HepG2 (cell line): ENCODE results near the gene TMEM176A. TPM values are rescaled to one million over a fixed set of nuclear protein-coding genes. Genes with fewer than 3 reads are reported as not detected.

ENCODE experiments used
- ATAC-seq: fragments of 200-7000 bp; cut with Tn5 transposase; 3 replicates; pipeline ENCODE4 v1.9.1; 2020; ENCODE audit warnings: mild to moderate bottlenecking, moderate library complexity
- BruUV-seq: library from RNA; stranded (reverse); fragments of 400-500 nt; replicated peaks from 2 replicates; lab custom pipeline; 2021; lab: Mats Ljungman, UMichigan
- CTCF ChIA-PET: fragments of 300-600 bp; formaldehyde crosslinking; extraction: SDS; loops from one replicate; lab custom pipeline; 2021; ENCODE audit warnings: low total read pairs, inconsistent platforms, low intra/inter-chr PET ratio; lab: Yijun Ruan, JAX
- POLR2A ChIA-PET: fragments of 350-600 bp; sonication (Branson Sonifier 250); formaldehyde crosslinking; loops from one replicate; lab custom pipeline; 2020; ENCODE audit warnings: antibody characterized with exemption, inconsistent platforms; lab: Yijun Ruan, JAX
- DNase-seq: peaks from one replicate; pipeline ENCODE4 v3.0.0-alpha.2; 2015; ENCODE audit warnings: low spot score
- FAIRE-seq: peaks from 3 replicates; lab custom pipeline; 2011; peaks lifted over from hg19 to GRCh38; lab: Jason Lieb, UNC
- H2AFZ ChIP-seq: one replicate; pipeline ENCODE4 v1.6.1; 2011; ENCODE audit warnings: low read length, inconsistent platforms
- H3K27ac ChIP-seq: fragments of 300-600 bp; 3 replicates; pipeline ENCODE4 v1.8.0; 2011; ENCODE audit warnings: mixed run types, mild to moderate bottlenecking, mixed read lengths, low read length, inconsistent platforms; ENCODE audit not compliant: insufficient read depth; ENCODE audit errors: extremely low read length
- H3K27me3 ChIP-seq, 2 experiments: fragments of 200-600 bp in 1 of 2; 2 replicates in 1 of 2; 3 replicates in 1 of 2; pipeline versions ENCODE4 v1.6.0 to v1.8.0; 2011; ENCODE audit warnings: low read length in 2 of 2, mild to moderate bottlenecking in 2 of 2, moderate library complexity in 2 of 2, inconsistent platforms in 1 of 2; ENCODE audit not compliant: insufficient read depth in 2 of 2, control insufficient read depth in 1 of 2
- H3K36me3 ChIP-seq, 2 experiments: fragments of 200-600 bp in 1 of 2; replicated peaks in 1 of 2; 2 replicates in 1 of 2; 3 replicates in 1 of 2; pipeline versions ENCODE4 v1.5.1 to v1.8.0; 2011; ENCODE audit warnings: low read length in 2 of 2, inconsistent platforms in 1 of 2; ENCODE audit not compliant: insufficient read depth in 2 of 2, control insufficient read depth in 1 of 2
- H3K4me1 ChIP-seq: 2 replicates; pipeline ENCODE4 v1.5.1; 2012; ENCODE audit warnings: low read length, inconsistent platforms; ENCODE audit not compliant: insufficient read depth
- H3K4me2 ChIP-seq: 2 replicates; pipeline ENCODE4 v1.6.0; 2011; ENCODE audit warnings: low read depth, low read length, inconsistent platforms
- H3K4me3 ChIP-seq, 3 experiments: fragments of 200-600 bp in 1 of 3; sonication (generic), shearing (Covaris generic) in 1 of 3; replicated peaks in 1 of 3; 2 replicates each; pipeline ENCODE4 v1.5.1; 2011 to 2016; ENCODE audit warnings: low read length in 3 of 3, inconsistent platforms in 2 of 3, low read depth in 2 of 3, mild to moderate bottlenecking in 2 of 3, control low read depth in 1 of 3, mixed read lengths in 1 of 3; ENCODE audit not compliant: insufficient read depth in 1 of 3
- H3K79me2 ChIP-seq: one replicate; pipeline ENCODE4 v1.6.1; 2011; ENCODE audit warnings: low read length, inconsistent platforms; ENCODE audit not compliant: insufficient read depth
- H3K9ac ChIP-seq: 2 replicates; pipeline ENCODE4 v1.6.0; 2011; ENCODE audit warnings: mild to moderate bottlenecking, low read depth, low read length, inconsistent platforms; ENCODE audit not compliant: insufficient read depth
- H3K9me3 ChIP-seq: 2 replicates; pipeline ENCODE4 v1.5.1; 2012; ENCODE audit warnings: mild to moderate bottlenecking, low read length
- H4K20me1 ChIP-seq: 2 replicates; pipeline ENCODE4 v1.6.0; 2011; ENCODE audit warnings: inconsistent platforms, mild to moderate bottlenecking, low read length, moderate library complexity; ENCODE audit not compliant: insufficient read depth
- ARID5B ChIP-seq: IDR thresholded peaks from 2 replicates; pipeline ENCODE4 v1.4.0; 2020; ENCODE audit warnings: mild to moderate bottlenecking, missing genetic modification reagents
- GLMP ChIP-seq: sonication (generic); formaldehyde crosslinking; IDR thresholded peaks from 2 replicates; pipeline ENCODE4 v1.9.0; 2021; ENCODE audit warnings: missing genetic modification reagents, mild to moderate bottlenecking, borderline replicate concordance
- GTF2F1 ChIP-seq: fragments of 150-350 bp; IDR thresholded peaks from 2 replicates; pipeline ENCODE4 v1.6.1; 2014; ENCODE audit warnings: low read length
- POGZ ChIP-seq: sonication (generic); formaldehyde crosslinking; IDR thresholded peaks from 2 replicates; pipeline ENCODE4 v1.4.0; 2020; ENCODE audit warnings: mild to moderate bottlenecking, missing genetic modification reagents
- RCOR2 ChIP-seq: IDR thresholded peaks from 2 replicates; pipeline ENCODE4 v1.6.1; 2016; ENCODE audit warnings: missing biosample characterization, missing genetic modification reagents
- SAP130 ChIP-seq: IDR thresholded peaks from 2 replicates; pipeline ENCODE4 v1.6.1; 2016; ENCODE audit warnings: low read depth
- ZBTB3 ChIP-seq: sonication (generic); formaldehyde crosslinking; IDR thresholded peaks from 2 replicates; pipeline ENCODE4 v1.4.0; 2020; ENCODE audit warnings: low read depth, mild to moderate bottlenecking, moderate library complexity, missing genetic modification reagents, borderline replicate concordance
- ZFP37 ChIP-seq: sonication (generic); formaldehyde crosslinking; IDR thresholded peaks from 2 replicates; pipeline ENCODE4 v1.4.0; 2020; ENCODE audit warnings: missing genetic modification reagents, borderline replicate concordance
- ZKSCAN5 ChIP-seq: sonication (generic); formaldehyde crosslinking; IDR thresholded peaks from 2 replicates; pipeline ENCODE4 v1.5.1; 2020; ENCODE audit warnings: mild to moderate bottlenecking, missing genetic modification reagents
- ZNF180 ChIP-seq: sonication (generic); formaldehyde crosslinking; IDR thresholded peaks from 2 replicates; pipeline ENCODE4 v1.4.0; 2020; ENCODE audit warnings: low read depth, missing genetic modification reagents, borderline replicate concordance
- ZNF572 ChIP-seq: sonication (generic); formaldehyde crosslinking; IDR thresholded peaks from 2 replicates; pipeline ENCODE4 v1.5.1; 2020; ENCODE audit warnings: mild to moderate bottlenecking, missing genetic modification reagents
- ZNF780A ChIP-seq: sonication (generic); formaldehyde crosslinking; IDR thresholded peaks from 2 replicates; pipeline ENCODE4 v1.8.0; 2022; ENCODE audit warnings: mild to moderate bottlenecking, missing genetic modification reagents, moderate library complexity
- ZNF879 ChIP-seq: sonication (generic); formaldehyde crosslinking; IDR thresholded peaks from 2 replicates; pipeline ENCODE4 v1.8.1; 2023; ENCODE audit warnings: missing genetic modification reagents
- WGBS: methylation state at CpG from one replicate; pipeline ENCODE4 v1.1.6; 2017; ENCODE audit warnings: low lambda C conversion rate; 5-methylcytosine and 5-hydroxymethylcytosine counted together
- in situ Hi-C: cut with HindIII; loops from 2 replicates; pipeline ENCODE4 v1.10.0; 2017; ENCODE audit warnings: low pct_unique_long_range_greater_than_20kb; ENCODE audit not compliant: extremely low pct_ligation_motif_present
- intact Hi-C: fragments of 100-400 bp; cut with micrococcal nuclease; formaldehyde crosslinking; loops from one replicate; pipeline ENCODE4 v1.10.0; 2022; ENCODE audit not compliant: unreplicated experiment
- polyA plus RNA-seq, 8 experiments: library from polyadenylated mRNA; depleted of rRNA in 3 of 8; stranded (reverse) in 7 of 8; unstranded in 1 of 8; fragments of >200 nt; fragmentation: Illumina TruSeq in 4 of 8; extraction: Trizol in 4 of 8; gene quantifications; 2 replicates each; pipeline versions ENCODE4 v1.2.1 to v1.2.3, GENCODE V29; 2011 to 2016; ENCODE audit warnings: low read depth in 4 of 8, missing spikeins in 1 of 8, mixed read lengths in 1 of 8; ENCODE audit not compliant: insufficient read depth in 1 of 8
- total RNA-seq, 5 experiments: library from RNA; depleted of rRNA; stranded (reverse); fragments of >200 nt; fragmentation: Illumina TruSeq; extraction: Trizol; gene quantifications; 2 replicates each; pipeline ENCODE4 v1.2.3, GENCODE V29; 2016; ENCODE audit warnings: low read depth in 1 of 5

Gene TMEM176A
- total and polyA plus RNA-seq, 2 of the 13 experiments (the other 11 are each of a cell fraction or from before 2014, with no cell fraction given), result not detected

- no peak for FAIRE-seq
- Histone ChIP-seq H3K4me3 (no peak overlapping the region), H3K9me3 (peaks cover 15% of the 10 kb centered on the region; the same call in 1 of the 2 replicates), H3K4me1 (no peaks in the 10 kb centered on the region), H3K36me3 (no peaks in the 10 kb centered on the region), H2AFZ (no peak overlapping the region), H3K27ac (no peak overlapping the region), H3K4me2 (no peak overlapping the region), H3K27me3 (peaks cover 0 to 12% of the 10 kb centered on the region in 2 experiments; a peak in 3 of 5 replicates), H3K79me2 (no peaks in the 10 kb centered on the region), H4K20me1 (no peaks in the 10 kb centered on the region), H3K9ac (no peak overlapping the region)
- BruUV-seq, result no TSS peak
- TF ChIP-seq ZNF180, result no peak
- TF ChIP-seq POGZ, result no peak
- TF ChIP-seq GTF2F1, result no peak
- TF ChIP-seq ZKSCAN5 (CRISPR knock-in tag), result no peak
- TF ChIP-seq ZNF879 (CRISPR knock-in tag), result no peak
- ChIA-PET POLR2A (no interaction called here), CTCF (no interaction called here)
- in situ Hi-C loops, result no loop called here
- ATAC-seq, result no peak
- intact Hi-C loops, result no loop called here
- 46% methylated on average over 10 of the region's 12 CpGs for WGBS
- DNase-seq, result no peak
These were observed 1.6 kb downstream of the TMEM176A start for GRCh38 chr7:150801946-150802771.

DNA sequence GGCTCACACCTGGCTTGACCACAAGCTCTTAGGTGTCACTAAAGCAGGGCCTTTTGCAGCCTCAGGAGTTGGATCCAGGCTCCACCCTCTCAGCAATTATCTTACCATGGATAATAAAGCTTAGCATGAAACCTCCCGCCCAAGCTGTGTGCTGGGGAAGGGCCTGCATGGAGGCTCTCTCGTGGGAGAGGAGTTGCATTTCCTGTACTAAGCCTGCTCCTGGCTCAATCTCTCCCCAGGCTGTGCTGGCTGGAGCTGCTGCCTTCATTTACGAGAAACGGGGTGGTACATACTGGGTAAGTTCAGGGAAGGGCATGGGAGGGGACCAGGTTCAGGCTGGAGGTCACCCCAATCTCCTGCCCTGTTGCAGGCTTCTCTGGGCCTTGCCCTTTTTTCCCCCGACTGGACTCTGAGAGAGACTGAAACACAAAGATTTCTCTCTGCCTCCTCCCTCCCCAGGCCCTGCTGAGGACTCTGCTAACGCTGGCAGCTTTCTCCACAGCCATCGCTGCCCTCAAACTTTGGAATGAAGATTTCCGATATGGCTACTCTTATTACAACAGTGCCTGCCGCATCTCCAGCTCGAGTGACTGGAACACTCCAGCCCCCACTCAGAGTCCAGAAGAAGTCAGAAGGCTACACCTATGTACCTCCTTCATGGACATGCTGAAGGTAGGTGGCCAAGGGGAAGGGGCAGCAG lies 2.7 kb downstream of the TMEM176A start:
- Histone ChIP-seq H3K4me1 (peaks cover 11% of the 10 kb centered on the region), H3K27me3 (peaks cover 0 to 12% of the 10 kb centered on the region in 2 experiments; a peak in 3 of 5 replicates), H3K9me3 (peaks cover 19% of the 10 kb centered on the region; the same call in 1 of the 2 replicates), H2AFZ (no peak overlapping the region), H4K20me1 (no peaks in the 10 kb centered on the region), H3K4me3 (no peak overlapping the region), H3K4me2 (no peak overlapping the region), H3K36me3 (no peaks in the 10 kb centered on the region), H3K9ac (no peak overlapping the region), H3K27ac (no peak overlapping the region), H3K79me2 (no peaks in the 10 kb centered on the region)
- no peak for FAIRE-seq
- ChIA-PET POLR2A (no interaction called here), CTCF (no interaction called here)
- no TSS peak for BruUV-seq
- WGBS, result 53% methylated on average over 7 of the region's 10 CpGs
- DNase-seq, result no peak
- in situ Hi-C loops (no loop called here), intact Hi-C loops (no loop called here)
- ATAC-seq, result no peak
- no peak for TF ChIP-seq ZNF572 (CRISPR knock-in tag)
- no peak for TF ChIP-seq ARID5B
- TF ChIP-seq ZFP37 (CRISPR knock-in tag), result no peak
- no peak for TF ChIP-seq GLMP (CRISPR knock-in tag)
- no peak for TF ChIP-seq ZNF780A (CRISPR knock-in tag)
- no peak for TF ChIP-seq SAP130 (CRISPR knock-in tag)
- TF ChIP-seq RCOR2 (CRISPR knock-in tag), result no peak
- no peak for TF ChIP-seq ZBTB3 (CRISPR knock-in tag)
